ENCODE measurements around the gene GABARAPL1.

DNA sequence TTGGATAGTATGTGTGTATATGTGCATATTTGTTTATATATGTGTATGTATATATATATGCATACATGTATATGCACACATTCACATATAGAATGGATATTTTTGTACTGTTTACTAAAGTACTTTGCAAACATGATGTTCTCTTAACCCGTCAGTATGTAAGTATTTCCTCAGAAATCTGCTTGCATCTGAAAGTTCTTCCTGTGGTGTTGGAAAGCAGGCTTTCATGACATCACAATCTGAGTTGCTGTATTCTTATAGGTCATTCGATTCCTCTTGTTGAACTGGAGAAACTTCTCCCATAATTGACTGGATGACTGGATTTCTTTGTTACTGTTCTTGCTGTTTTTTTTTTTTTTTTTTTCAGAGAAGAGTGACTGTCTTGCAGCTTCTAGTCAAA is 29.1 kb downstream of the GABARAPL1 start:
- TF ChIP-seq CTCF (IDR thresholded peaks at IDR 0.05) (no peak), POLR2AphosphoS5 (IDR thresholded peaks at IDR 0.05; ENCODE audit: low read depth, low read length) (no peak)

All from Panc1 (cell line).